ENCODE results near the gene ATP10A.
A peak's percentile ranks its signal among the peaks of the same experiment; 100 is the strongest.

The ATP10A gene

GRCh38 chr15:25694823-25695312 lies 168.3 kb downstream of the ATP10A start:
- no peak for TF ChIP-seq CTCF (IDR thresholded peaks at IDR 0.05; ENCODE audit: extremely low read depth, missing control alignments)
- no peak for DNase-seq (ENCODE audit: low spot score)

GRCh38 chr15:25694239-25694584 lies 168.9 kb downstream of the ATP10A start:
- no peak for TF ChIP-seq CTCF (IDR thresholded peaks at IDR 0.05; ENCODE audit: extremely low read depth, missing control alignments)
- no peak for DNase-seq (ENCODE audit: low spot score)

- DNase-seq (ENCODE audit: low spot score) = no peak
- peak; percentile 57 for TF ChIP-seq CTCF (IDR thresholded peaks at IDR 0.05; ENCODE audit: extremely low read depth, missing control alignments)
Measured at GRCh38 chr15:25693321-25694238, 169.5 kb downstream of the ATP10A start.

- no peak for DNase-seq (ENCODE audit: low spot score)
- TF ChIP-seq CTCF (IDR thresholded peaks at IDR 0.05; ENCODE audit: extremely low read depth, missing control alignments) = no peak
Measured at GRCh38 chr15:25691544-25692430, 171.3 kb downstream of the ATP10A start.

GRCh38 chr15:25690673-25691543 lies 172.2 kb downstream of the ATP10A start:
- DNase-seq (ENCODE audit: low spot score) = no peak
- no peak for TF ChIP-seq CTCF (IDR thresholded peaks at IDR 0.05; ENCODE audit: extremely low read depth, missing control alignments)

GRCh38 chr15:25689592-25689991 lies 173.5 kb downstream of the ATP10A start:
- TF ChIP-seq CTCF (IDR thresholded peaks at IDR 0.05; ENCODE audit: extremely low read depth, missing control alignments) = no peak
- DNase-seq (ENCODE audit: low spot score) = no peak
